Measurements from ENCODE around the gene PTPRM.

DNA sequence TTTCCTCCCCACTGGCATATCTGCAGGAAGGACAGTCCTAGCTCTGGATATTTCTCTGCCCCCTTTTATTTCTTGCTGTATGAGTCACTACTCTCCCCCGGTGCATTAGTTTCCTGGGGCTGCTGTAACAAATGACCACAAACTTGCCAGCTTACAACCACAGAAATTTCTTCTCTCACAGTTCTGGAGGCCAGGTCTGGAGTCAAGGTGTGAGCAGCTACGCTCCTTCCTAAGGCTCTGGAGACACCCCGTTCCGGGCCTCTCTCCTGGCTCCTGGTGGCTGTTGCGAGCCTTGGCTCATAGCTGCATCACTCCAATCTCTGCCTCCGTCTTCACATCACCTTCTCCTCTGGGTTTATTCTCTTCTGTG lies 34.1 kb downstream of the PTPRM start:
- TF ChIP-seq ELF1 (IDR thresholded peaks at IDR 0.05; ENCODE audit: borderline replicate concordance, low read depth) (no peak), SIN3A (IDR thresholded peaks at IDR 0.05; ENCODE audit: low read depth) (no peak), EZH2phosphoT487 (IDR thresholded peaks at IDR 0.05; ENCODE audit: borderline replicate concordance) (no peak), CTCF (IDR thresholded peaks at IDR 0.05 in 2 of 3, conservative IDR thresholded peaks at IDR 0.05 in 1 of 3; ENCODE audit: borderline replicate concordance in 1 of 3, insufficient read depth in 1 of 3, low read depth in 2 of 3, low read length in 2 of 3) (no peak), EZH2 (IDR thresholded peaks at IDR 0.05) (no peak), POLR2A (IDR thresholded peaks at IDR 0.05; ENCODE audit: borderline replicate concordance, extremely low read depth, insufficient read depth, insufficient read length) (no peak), ZBTB33 (IDR thresholded peaks at IDR 0.05; ENCODE audit: extremely low read depth, insufficient replicate concordance, low read length) (no peak)

All from HCT116 (cell line).